Measurements from ENCODE around the gene ERBB2. TPM values are rescaled to one million over a fixed set of nuclear protein-coding genes. Genes with fewer than 3 reads are reported as not detected.

ERBB2 gene
- total RNA-seq, 2 donors from 2014 or later: 88.1 to 94.7 TPM

- DNase-seq (ENCODE audit: low spot score) (no peak), ATAC-seq (ENCODE audit: insufficient number of reproducible peaks, low FRiP score, low read depth) (no peak)
- H3K36me3 ChIP-seq: peaks cover 21% of the 10 kb centered on the region
- H3K4me3 ChIP-seq: no peak overlapping the region
- TF ChIP-seq CTCF (IDR thresholded peaks at IDR 0.05): no peak
- peak overlapping the region; percentile 43 to 59 for H3K27ac ChIP-seq
- no peaks in the 10 kb centered on the region for H3K9me3 ChIP-seq
- no peaks in the 10 kb centered on the region for H3K27me3 ChIP-seq (replicated peaks; ENCODE audit: insufficient read depth)
- peaks cover 22 to 60% of the 10 kb centered on the region in 2 donors for H3K4me1 ChIP-seq (ENCODE audit: control insufficient read depth in 1 of 2, low read depth in 2 of 2)
Measured at GRCh38 chr17:39663340-39663687, 36.5 kb upstream of the ERBB2 start.

GRCh38 chr17:39663688-39664580 lies 35.9 kb upstream of the ERBB2 start:
- H3K27ac ChIP-seq: peak overlapping the region; percentile 59 to 77
- DNase-seq (ENCODE audit: low spot score) (no peak), ATAC-seq (ENCODE audit: insufficient number of reproducible peaks, low FRiP score, low read depth) (no peak)
- TF ChIP-seq CTCF (IDR thresholded peaks at IDR 0.05): no peak
- no peak overlapping the region for H3K4me3 ChIP-seq
- peaks cover 16% of the 10 kb centered on the region for H3K36me3 ChIP-seq
- H3K27me3 ChIP-seq (replicated peaks; ENCODE audit: insufficient read depth): no peaks in the 10 kb centered on the region
- no peaks in the 10 kb centered on the region for H3K9me3 ChIP-seq
- peaks cover 22 to 65% of the 10 kb centered on the region in 2 donors for H3K4me1 ChIP-seq (ENCODE audit: control insufficient read depth in 1 of 2, low read depth in 2 of 2)

- Histone ChIP-seq H3K4me1 (ENCODE audit: control insufficient read depth in 1 of 2, low read depth in 2 of 2) (peaks cover 22 to 65% of the 10 kb centered on the region in 2 donors), H3K27ac (peak within 1 kb of the TSS; percentile 59 to 77), H3K9me3 (no peaks in the 10 kb centered on the region), H3K27me3 (replicated peaks; ENCODE audit: insufficient read depth) (no peaks in the 10 kb centered on the region), H3K4me3 (peak within 1 kb of the TSS; percentile 69), H3K36me3 (peaks cover 10% of the 10 kb centered on the region)
- DNase-seq (ENCODE audit: low spot score) (no peak), ATAC-seq (ENCODE audit: insufficient number of reproducible peaks, low FRiP score, low read depth) (no peak)
- no peak for TF ChIP-seq CTCF (IDR thresholded peaks at IDR 0.05)
Measured at GRCh38 chr17:39664581-39665561, 35.0 kb upstream of the ERBB2 start, which contains the start of gene TCAP. TSS of gene TCAP (plus strand) at chr17:39665349. CDS start at chr17:39665360, 11 bp downstream.

- peak overlapping the region; percentile 59 to 77 for H3K27ac ChIP-seq
- H3K4me1 ChIP-seq (ENCODE audit: control insufficient read depth in 1 of 2, low read depth in 2 of 2): peaks cover 22 to 65% of the 10 kb centered on the region in 2 donors
- no peak for DNase-seq (ENCODE audit: low spot score)
- no peak overlapping the region for H3K4me3 ChIP-seq
- peaks cover 3% of the 10 kb centered on the region for H3K36me3 ChIP-seq
- H3K9me3 ChIP-seq: no peaks in the 10 kb centered on the region
- no peak for TF ChIP-seq CTCF (IDR thresholded peaks at IDR 0.05)
- ATAC-seq (ENCODE audit: insufficient number of reproducible peaks, low FRiP score, low read depth): no peak
- no peaks in the 10 kb centered on the region for H3K27me3 ChIP-seq (replicated peaks; ENCODE audit: insufficient read depth)
Measured at GRCh38 chr17:39665642-39666224, 34.1 kb upstream of the ERBB2 start.

All from thoracic aorta (tissue), 2 donors.